SU-DHL-6 (cell line): ENCODE data around the gene VPS33A.
"Not testable (repeated sequence)": the region's sequence is repeated elsewhere in the genome, so short reads cannot be mapped to it uniquely, and the experiment has no call there.

ENCODE experiments used
- EZH2phosphoT487 ChIP-seq: fragments of 200-600 bp; sonication (generic), shearing (Covaris generic); conservative IDR thresholded peaks from 2 replicates; pipeline ENCODE4 v1.6.1; 2018; ENCODE audit warnings: mild to moderate bottlenecking, antibody characterized with exemption, low read length, moderate library complexity, mixed read lengths
- TF ChIP-seq, protein P1 (sequence below): fragments of 200-600 bp; sonication (generic); IDR thresholded peaks from one replicate; pipeline ENCODE4 v1.5.1; 2017; ENCODE audit warnings: antibody characterized with exemption, mild to moderate bottlenecking, low read length, moderate library complexity; ENCODE audit not compliant: insufficient read depth, poor library complexity, severe bottlenecking

DNA sequence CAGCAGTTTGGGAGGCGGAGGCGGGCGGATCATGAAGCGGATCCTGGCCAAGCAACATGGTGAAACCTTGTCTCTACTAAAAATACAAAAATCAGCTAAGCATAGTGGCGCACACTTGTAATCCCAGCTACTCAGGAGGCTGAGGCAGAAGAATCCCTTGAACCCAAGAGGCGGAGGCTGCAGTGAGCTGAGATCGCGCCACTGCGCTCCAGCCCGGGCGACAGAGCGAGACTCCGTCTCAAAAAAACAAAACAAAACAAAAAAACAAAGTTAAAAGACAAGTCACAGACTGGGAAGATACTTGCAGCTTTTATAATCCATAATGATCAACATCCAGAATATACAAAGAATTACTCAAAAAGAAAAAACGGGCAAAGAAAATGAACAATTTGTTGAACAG lies 5.6 kb downstream of the VPS33A start:
- TF ChIP-seq, protein P1, sequence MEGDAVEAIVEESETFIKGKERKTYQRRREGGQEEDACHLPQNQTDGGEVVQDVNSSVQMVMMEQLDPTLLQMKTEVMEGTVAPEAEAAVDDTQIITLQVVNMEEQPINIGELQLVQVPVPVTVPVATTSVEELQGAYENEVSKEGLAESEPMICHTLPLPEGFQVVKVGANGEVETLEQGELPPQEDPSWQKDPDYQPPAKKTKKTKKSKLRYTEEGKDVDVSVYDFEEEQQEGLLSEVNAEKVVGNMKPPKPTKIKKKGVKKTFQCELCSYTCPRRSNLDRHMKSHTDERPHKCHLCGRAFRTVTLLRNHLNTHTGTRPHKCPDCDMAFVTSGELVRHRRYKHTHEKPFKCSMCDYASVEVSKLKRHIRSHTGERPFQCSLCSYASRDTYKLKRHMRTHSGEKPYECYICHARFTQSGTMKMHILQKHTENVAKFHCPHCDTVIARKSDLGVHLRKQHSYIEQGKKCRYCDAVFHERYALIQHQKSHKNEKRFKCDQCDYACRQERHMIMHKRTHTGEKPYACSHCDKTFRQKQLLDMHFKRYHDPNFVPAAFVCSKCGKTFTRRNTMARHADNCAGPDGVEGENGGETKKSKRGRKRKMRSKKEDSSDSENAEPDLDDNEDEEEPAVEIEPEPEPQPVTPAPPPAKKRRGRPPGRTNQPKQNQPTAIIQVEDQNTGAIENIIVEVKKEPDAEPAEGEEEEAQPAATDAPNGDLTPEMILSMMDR, result not testable (repeated sequence)
- TF ChIP-seq EZH2phosphoT487, result not testable (repeated sequence)
